RWPE1 (cell line): ENCODE results near the gene YOD1.

Source experiments
- CTCF ChIA-PET: fragments of 350-600 bp; sonication (Branson Sonifier 250); formaldehyde crosslinking; extraction: SDS; loops from one replicate; lab custom pipeline; 2021; lab: Yijun Ruan, JAX
- POLR2A ChIA-PET: fragments of 400-600 bp; formaldehyde crosslinking; extraction: SDS; loops from one replicate; lab custom pipeline; 2020; ENCODE audit warnings: antibody characterized with exemption; ENCODE audit not compliant: low non-redundant PET; lab: Yijun Ruan, JAX
- DNase-seq: peaks from one replicate; pipeline ENCODE4 v3.0.0; 2012; ENCODE audit warnings: low spot score
- H3K27ac ChIP-seq: fragments of 450-650 bp; 2 replicates; pipeline ENCODE4 v1.5.1; 2017
- CTCF ChIP-seq: fragments of 450-650 bp; conservative IDR thresholded peaks from 2 replicates; pipeline ENCODE4 v1.5.1; 2017; ENCODE audit warnings: low read depth, mild to moderate bottlenecking

Gene YOD1

GRCh38 chr1:207039380-207040180, 11.4 kb downstream of the YOD1 start:
- H3K27ac ChIP-seq, result no peak overlapping the region
- DNase-seq, result no peak
- no peak for TF ChIP-seq CTCF
- POLR2A ChIA-PET, result no interaction called here
- CTCF ChIA-PET, result interaction anchor here (0.7 kb wide), 1 partner anchor 128 kb away, joined by 6 read pairs; no protein-coding TSS in a partner anchor

GRCh38 chr1:207036865-207037264, 14.1 kb downstream of the YOD1 start:
- DNase-seq, result no peak
- no peak for TF ChIP-seq CTCF
- POLR2A ChIA-PET, result interaction anchor here (0.6 kb wide), 1 partner anchor 16 kb away, joined by 3 read pairs; the partner anchor contains the start of gene PFKFB2
- CTCF ChIA-PET, result interaction anchor here (1.0 to 1.6 kb wide), 2 partner anchors 13 to 228 kb away, joined by 3 to 8 read pairs; no protein-coding TSS in a partner anchor
- H3K27ac ChIP-seq, result no peak overlapping the region

- TF ChIP-seq CTCF, result no peak
- ChIA-PET POLR2A (interaction anchor here (0.6 kb wide), 1 partner anchor 17 kb away, joined by 3 read pairs; the partner anchor contains the start of gene PFKFB2), CTCF (interaction anchor here (0.6 to 1.6 kb wide), 2 partner anchors 14 to 429 kb away, joined by 3 to 8 read pairs; no protein-coding TSS in a partner anchor)
- no peak for DNase-seq
- no peak overlapping the region for H3K27ac ChIP-seq
Measured at GRCh38 chr1:207035877-207036551, 15.0 kb downstream of the YOD1 start.

GRCh38 chr1:207034998-207035397, 16.0 kb downstream of the YOD1 start:
- no peak overlapping the region for H3K27ac ChIP-seq
- no peak for TF ChIP-seq CTCF
- DNase-seq, result peak; percentile 92
- ChIA-PET POLR2A (no interaction called here), CTCF (no interaction called here)

- H3K27ac ChIP-seq, result no peak overlapping the region
- no peak for DNase-seq
- ChIA-PET CTCF (interaction anchor here (0.7 to 1.4 kb wide), 3 partner anchors 15 to 26 kb away, joined by 3 to 5 read pairs (median 3); no protein-coding TSS in a partner anchor), POLR2A (no interaction called here)
- no peak for TF ChIP-seq CTCF
Measured at GRCh38 chr1:207034208-207034607, 16.8 kb downstream of the YOD1 start.

GRCh38 chr1:207033302-207033701, 17.7 kb downstream of the YOD1 start:
- no peak for DNase-seq
- POLR2A ChIA-PET, result interaction anchor here (1.1 to 1.5 kb wide), 2 partner anchors 20 to 41 kb away, joined by 3 to 8 read pairs; partner anchors contain the start of gene PFKFB2
- CTCF ChIA-PET, result interaction anchor here (0.6 to 1.4 kb wide), 4 partner anchors 16 to 571 kb away, joined by 3 to 5 read pairs (median 4); no protein-coding TSS in a partner anchor
- no peak for TF ChIP-seq CTCF
- no peak overlapping the region for H3K27ac ChIP-seq
